HG03175 (cell line): ENCODE results near the gene CAMK1.

Experiments used
- ATAC-seq: cut with Tn5 transposase; IDR thresholded peaks from one replicate; pipeline ENCODE4 v1.9.1; 2021; ENCODE audit warnings: mild to moderate bottlenecking, moderate library complexity; ENCODE audit not compliant: unreplicated experiment

The CAMK1 gene

GRCh38 chr3:9793161-9793781 lies 23.5 kb upstream of the CAMK1 start:
- ATAC-seq: no peak

DNA sequence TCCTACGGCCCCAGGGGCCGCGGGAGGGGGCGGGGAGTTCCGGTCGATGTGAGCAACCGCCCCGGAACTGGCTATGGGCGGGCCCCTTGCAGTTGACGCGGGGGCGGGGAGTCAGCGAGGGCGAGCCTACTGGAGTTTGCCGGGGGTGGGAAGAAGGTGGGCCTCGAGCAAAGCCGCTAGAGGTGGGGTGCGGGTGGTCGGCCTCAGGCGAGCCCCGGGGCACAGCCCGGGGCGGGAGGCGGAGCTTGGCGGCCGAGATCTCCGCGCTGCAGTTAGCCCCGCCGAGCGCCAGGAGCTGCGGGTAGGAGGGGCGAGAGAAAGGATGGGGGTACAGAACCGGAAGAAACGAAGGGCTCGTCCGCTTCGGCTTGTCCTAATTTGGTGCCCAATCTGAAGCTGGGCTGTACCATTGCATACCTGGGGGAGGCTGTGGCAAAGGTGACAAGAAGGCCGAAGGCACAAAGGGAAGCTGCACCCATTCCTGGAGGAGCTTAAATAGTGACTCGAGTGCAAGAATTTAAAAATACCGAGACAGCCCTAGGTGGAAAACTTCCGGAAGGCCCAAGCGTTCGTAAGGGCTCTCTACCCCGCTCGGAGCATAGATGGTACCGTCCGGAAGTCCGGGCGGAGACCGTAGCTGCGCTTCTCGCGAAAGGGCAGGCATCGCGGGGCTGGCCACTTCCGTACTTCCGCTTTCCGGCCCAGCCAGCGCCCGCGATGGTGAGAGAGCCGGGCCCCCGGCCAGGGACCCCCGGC lies 22.8 kb upstream of the CAMK1 start, which contains the start of the genes ARPC4 and TADA3:
Gene ARPC4 (plus strand): TSS at position 678 of the 756 bp plus-strand sequence. CDS start 40 bp downstream, at position 718.
Gene TADA3 (minus strand): TSS at position 69 of the 756 bp plus-strand sequence. CDS start 1,007 bp downstream, outside the sequence.
- ATAC-seq: peak; percentile 84

DNA sequence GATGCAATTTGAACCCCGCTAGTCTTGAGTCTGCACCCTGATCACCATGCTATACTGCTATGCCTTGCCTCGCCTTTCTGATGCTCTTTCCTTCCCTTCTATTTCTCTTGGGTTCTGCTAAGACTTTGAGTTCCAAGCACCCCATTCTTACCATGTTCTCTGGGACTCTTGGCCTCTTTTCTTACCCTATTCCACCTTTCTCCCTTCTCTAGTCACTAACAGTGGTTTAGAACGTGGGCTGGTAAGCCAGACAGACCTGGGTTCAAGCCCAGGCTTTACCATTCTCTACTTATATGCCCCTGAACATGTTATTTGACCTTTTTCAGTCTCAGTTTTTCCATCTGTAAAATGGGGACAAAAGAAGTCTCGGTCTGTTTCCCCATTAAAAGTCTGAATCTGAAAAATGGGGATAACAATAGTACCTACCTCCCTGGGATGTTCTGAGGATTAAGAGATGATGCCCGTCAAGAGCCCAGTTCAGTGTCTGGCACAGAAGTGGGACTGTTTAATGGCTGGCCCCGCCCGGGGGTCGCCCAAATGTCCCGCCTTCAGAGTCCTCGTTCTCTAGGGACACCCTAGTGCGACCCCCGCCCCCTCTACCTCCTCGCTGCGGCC lies 22.1 kb upstream of the CAMK1 start:
- no peak for ATAC-seq

DNA sequence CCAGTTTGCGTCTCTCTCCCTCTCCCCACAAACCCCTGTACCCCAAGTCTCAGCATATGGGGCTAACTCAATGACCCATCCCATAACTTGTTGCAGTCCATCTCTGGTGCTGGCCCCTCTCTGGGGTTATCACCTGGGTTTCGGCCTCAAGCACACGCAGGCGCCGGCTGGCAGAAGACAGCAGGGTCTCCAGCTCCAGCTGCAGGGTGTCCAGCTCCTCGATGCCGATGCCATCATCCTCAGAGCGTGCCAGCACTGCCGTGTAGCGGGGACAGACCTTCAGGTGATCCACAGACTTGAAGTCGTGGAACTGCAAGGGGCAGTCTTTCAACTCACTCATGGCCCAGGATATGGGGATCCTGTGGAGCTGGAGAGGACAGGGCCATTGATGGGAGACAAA lies 21.4 kb upstream of the CAMK1 start:
- ATAC-seq: no peak

GRCh38 chr3:9787714-9788113 lies 18.0 kb upstream of the CAMK1 start:
- ATAC-seq: no peak

GRCh38 chr3:9786825-9787669 lies 17.3 kb upstream of the CAMK1 start:
- ATAC-seq: no peak

GRCh38 chr3:9786209-9786739 lies 16.5 kb upstream of the CAMK1 start:
- no peak for ATAC-seq

DNA sequence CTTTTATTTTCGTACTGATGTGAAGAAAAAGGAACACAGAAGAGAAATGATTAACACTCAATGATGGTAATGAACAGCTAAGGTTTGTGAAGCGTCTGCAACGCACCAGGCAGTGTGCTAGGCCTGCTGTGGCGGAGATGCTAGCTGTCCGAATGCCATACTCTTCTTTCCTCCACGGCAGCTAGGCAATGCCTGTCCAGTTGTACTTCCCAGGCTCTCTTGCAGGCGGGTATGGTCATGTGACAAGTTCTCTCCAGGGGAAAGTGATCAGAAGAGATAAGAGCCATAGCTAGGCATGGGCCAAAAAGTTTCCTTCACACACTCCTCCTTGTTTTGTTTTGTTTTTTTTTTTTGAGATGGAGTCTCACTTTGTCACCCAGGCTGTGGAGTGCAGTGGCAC lies 15.9 kb upstream of the CAMK1 start:
- no peak for ATAC-seq

DNA sequence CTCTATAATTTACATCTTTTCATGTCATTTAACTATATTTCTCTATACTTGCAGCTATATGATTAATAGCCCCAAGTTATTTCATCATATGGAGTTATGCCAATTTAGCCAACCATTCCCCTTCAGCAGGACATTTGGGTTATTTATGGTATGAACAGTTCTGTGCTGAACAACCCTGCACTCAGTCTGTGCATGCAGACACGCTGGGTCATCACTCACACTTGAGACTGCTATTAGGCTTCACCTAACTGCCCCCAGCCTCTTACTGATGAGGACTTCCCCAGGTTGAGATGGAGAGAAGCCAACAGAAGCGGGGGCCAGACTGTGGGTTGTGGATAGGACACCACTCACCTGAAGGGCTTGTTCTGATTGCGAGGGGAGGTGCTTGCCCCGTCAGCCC lies 15.2 kb upstream of the CAMK1 start:
- ATAC-seq: no peak

DNA sequence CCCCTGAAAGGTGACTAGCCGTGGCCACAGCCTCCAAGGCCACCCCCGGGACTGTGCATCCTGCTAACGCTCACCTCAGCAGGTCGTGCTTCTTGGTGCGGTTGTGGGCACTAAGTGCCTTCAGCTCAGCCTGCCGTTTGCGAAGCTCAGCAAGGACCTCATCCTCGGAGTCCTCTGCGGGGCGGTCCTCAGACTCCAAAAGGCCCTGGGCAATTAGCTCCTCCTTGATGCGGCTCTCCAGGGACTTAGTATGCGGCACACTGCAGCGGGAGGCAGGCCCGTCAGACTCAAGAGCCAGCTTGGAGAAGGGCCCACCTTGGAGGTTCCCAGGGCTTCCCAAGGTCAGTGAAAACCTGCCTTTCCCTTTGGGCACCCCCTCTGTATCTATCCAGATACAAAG lies 14.2 kb upstream of the CAMK1 start:
- ATAC-seq: no peak

- ATAC-seq: no peak
Observed at GRCh38 chr3:9782770-9783169, 13.0 kb upstream of the CAMK1 start.

DNA sequence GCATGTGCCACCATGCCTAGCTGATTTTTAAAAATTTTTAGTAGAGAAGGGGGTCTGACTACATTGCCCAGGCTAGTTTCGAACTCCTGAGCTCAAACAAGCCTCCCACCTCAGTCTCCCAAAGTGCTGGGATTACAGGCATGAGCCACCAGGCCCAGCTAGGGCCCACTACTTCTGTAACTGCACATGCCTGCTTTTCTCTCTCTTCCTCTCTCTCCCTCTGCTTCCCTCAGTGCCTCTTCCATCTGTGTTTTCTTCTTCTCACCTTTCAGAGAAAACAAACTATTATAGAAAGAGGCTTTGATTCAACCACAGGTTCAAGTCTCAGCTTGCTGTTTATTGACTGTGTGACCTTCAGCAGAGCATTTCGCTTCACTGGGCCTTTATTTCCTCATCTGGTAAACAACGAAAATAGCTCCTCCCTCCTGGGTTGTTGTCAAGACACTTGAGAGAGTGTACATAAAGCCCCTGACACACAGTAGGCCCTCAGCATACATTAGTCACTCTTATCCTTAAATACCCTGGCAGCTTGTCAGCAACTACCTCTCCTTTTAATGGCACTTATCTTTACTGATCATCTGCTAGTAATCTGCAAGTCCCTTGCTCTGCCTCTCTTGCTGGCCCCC lies 12.3 kb upstream of the CAMK1 start:
- ATAC-seq: no peak

DNA sequence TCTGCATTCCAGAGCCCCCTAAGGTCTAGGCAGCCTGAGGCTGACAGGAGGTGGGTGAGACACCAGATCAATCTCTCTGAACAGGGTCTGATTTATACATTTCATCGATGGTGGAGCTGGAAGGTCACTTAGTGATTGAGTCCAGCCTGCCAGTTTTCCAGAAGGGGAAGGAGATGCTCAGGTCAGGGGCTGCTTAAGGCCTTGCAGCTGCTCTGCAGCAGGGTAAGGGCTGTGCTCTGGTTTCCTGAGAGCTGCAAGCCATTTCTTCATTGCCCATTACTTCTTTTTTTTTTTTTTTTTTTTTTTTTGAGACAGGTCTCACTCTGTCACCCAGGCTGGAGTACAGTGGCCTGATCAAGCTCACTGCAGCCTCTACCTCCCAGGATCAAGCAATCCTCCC lies 11.8 kb upstream of the CAMK1 start:
- ATAC-seq: no peak

DNA sequence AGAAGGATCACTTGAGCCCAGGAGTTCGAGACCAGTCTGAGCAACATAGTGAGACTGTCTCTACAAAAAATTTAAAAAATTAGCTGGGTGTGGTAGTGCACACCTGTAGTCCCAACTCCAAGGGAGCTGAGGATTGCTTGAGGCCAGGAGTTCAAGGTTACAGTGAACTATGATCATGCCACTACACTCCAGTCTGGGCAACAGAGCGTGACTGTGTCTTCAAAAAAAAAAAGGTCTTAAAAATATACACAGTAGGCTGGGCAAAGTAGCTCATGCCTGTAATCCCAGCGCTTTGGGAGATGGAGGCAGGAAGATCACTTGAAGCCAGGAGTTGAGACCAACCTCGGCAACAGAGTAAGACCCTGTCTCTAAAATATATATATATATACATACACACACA lies 11.2 kb upstream of the CAMK1 start:
- ATAC-seq: no peak

- no peak for ATAC-seq
Observed at GRCh38 chr3:9780458-9780812, 10.7 kb upstream of the CAMK1 start.

DNA sequence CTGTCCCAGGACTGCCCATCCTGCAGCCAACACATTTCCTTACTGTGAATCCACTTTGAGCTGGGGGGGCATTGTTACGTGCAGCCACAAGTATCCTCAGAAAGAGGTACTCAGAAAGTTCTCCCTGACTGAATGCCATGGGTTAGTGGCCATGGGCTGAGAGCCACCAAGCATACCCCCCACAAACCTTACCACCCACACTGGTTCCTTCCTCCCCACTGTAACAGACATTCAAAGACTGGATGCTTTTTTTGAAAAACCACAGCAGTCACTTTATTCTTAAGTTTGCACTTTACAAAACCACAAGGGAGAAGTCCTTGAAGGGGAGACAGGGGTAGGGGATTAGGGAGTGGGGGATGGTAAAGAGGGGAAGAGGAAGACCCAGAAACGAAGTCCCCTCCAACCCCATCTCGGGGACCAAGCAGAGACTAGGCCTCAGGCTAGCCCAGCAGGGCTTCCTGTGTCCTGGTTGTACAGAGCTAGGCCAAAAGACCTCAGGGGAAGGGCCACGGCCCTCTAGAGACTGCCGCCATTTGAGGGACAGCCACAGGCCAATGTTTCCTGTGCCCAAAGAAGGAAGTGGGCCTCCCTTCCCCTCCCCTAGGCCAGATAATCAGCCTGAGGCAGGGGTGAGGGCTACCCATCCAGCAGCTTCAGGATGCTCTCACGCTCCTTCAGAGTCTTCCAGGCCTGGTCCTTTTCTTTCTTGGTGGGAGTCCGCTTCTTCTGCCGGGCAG lies 10.1 kb upstream of the CAMK1 start:
- peak; percentile 77 for ATAC-seq

GRCh38 chr3:9779075-9779593 lies 9.4 kb upstream of the CAMK1 start:
- ATAC-seq: no peak

- no peak for ATAC-seq
Observed at GRCh38 chr3:9778143-9779074, 8.7 kb upstream of the CAMK1 start.

DNA sequence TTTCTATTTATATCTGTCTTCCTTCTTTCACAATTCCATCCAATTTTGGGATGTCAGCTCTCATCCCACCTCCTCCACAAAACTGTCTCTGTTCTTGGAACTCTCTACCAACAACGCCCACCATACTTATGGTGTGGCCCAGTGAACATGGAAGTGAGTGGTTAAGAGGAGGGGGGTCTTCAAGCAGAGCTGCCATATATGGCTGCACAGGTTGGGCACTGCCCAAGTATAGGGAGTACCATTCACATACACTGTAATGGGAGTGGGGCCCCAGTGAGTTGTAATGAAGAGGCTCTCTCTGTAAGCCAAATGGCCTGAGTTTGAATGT lies 7.9 kb upstream of the CAMK1 start:
- no peak for ATAC-seq
